A549 (cell line): ENCODE data around the gene HYAL3. TPM values are rescaled to one million over a fixed set of nuclear protein-coding genes. Genes with fewer than 3 reads are reported as not detected.
"Not testable (repeated sequence)": the region's sequence is repeated elsewhere in the genome, so short reads cannot be mapped to it uniquely, and the experiment has no call there.

Experiments used
- ATAC-seq, 2 experiments: fragments of 200-7000 bp in 1 of 2; fragments of >200 bp in 1 of 2; cut with Nextera tagmentation in 1 of 2; cut with Tn5 transposase in 1 of 2; 3 replicates each; pipeline versions ENCODE4 v1.8.0 to v1.9.1; 2018 to 2020; ENCODE audit warnings: mild to moderate bottlenecking in 1 of 2, moderate library complexity in 1 of 2
- CTCF ChIA-PET: fragments of 300-600 bp; sonication (Branson Sonifier 250); formaldehyde crosslinking; extraction: SDS; loops from one replicate; lab custom pipeline; 2021; ENCODE audit warnings: antibody characterized with exemption, inconsistent platforms; lab: Yijun Ruan, JAX
- POLR2A ChIA-PET: fragments of 350-600 bp; formaldehyde crosslinking; extraction: SDS; loops from one replicate; lab custom pipeline; 2021; ENCODE audit warnings: antibody characterized with exemption, inconsistent platforms; lab: Yijun Ruan, JAX
- DNase-seq, 2 experiments: peaks; one replicate each; pipeline versions ENCODE4 v3.0.0 to v3.0.0-alpha.2; 2011 to 2016; ENCODE audit warnings: low read depth in 1 of 2, low spot score in 1 of 2
- FAIRE-seq: peaks from 2 replicates; lab custom pipeline; 2011; peaks lifted over from hg19 to GRCh38; lab: Jason Lieb, UNC
- H3K27ac ChIP-seq, 2 experiments: fragments of >200 bp; sonication (Bioruptor Twin); formaldehyde crosslinking; 3 replicates each; pipeline ENCODE4 v1.5.1; 2016 to 2017
- H3K4me1 ChIP-seq: fragments of >200 bp; sonication (Bioruptor Twin); formaldehyde crosslinking; 3 replicates; pipeline ENCODE4 v1.6.1; 2016
- H3K4me2 ChIP-seq: fragments of >200 bp; sonication (Bioruptor Twin); formaldehyde crosslinking; 3 replicates; pipeline ENCODE4 v1.6.1; 2016
- H3K4me3 ChIP-seq: fragments of >200 bp; sonication (Bioruptor Twin); formaldehyde crosslinking; 3 replicates; pipeline ENCODE4 v1.5.1; 2016
- H3K9me3 ChIP-seq: fragments of >200 bp; sonication (Bioruptor Twin); formaldehyde crosslinking; 3 replicates; pipeline ENCODE4 v1.6.1; 2016
- CBX2 ChIP-seq: fragments of 200-600 bp; sonication (generic); IDR thresholded peaks from 2 replicates; pipeline ENCODE4 v1.6.1; 2016; ENCODE audit warnings: low read depth, mild to moderate bottlenecking, borderline replicate concordance
- CEBPB ChIP-seq, 2 experiments: fragments of >200 bp in 1 of 2; sonication (Bioruptor Twin) in 1 of 2; formaldehyde crosslinking in 1 of 2; IDR thresholded peaks; 2 replicates each; pipeline ENCODE4 v1.6.1; 2012 to 2016
- CHD4 ChIP-seq: fragments of 200-600 bp; sonication (generic); IDR thresholded peaks from 2 replicates; pipeline ENCODE4 v1.6.1; 2016; ENCODE audit warnings: antibody characterized with exemption, mild to moderate bottlenecking, borderline replicate concordance
- EHF ChIP-seq: fragments of 250-450 bp; sonication (Bioruptor Pico); IDR thresholded peaks from 2 replicates; pipeline ENCODE4 v1.5.0; 2020; ENCODE audit warnings: mild to moderate bottlenecking
- EHMT2 ChIP-seq: fragments of 200-600 bp; sonication (generic); IDR thresholded peaks from 2 replicates; pipeline ENCODE4 v1.6.1; 2016; ENCODE audit warnings: antibody characterized with exemption, low read depth, mild to moderate bottlenecking, moderate library complexity
- ESRRA ChIP-seq: fragments of 150-350 bp; IDR thresholded peaks from 2 replicates; pipeline ENCODE4 v1.6.1; 2014; ENCODE audit warnings: mild to moderate bottlenecking, low read length, borderline replicate concordance
- FOSL2 ChIP-seq, 2 experiments: fragments of 450-650 bp in 1 of 2; fragments of >200 bp in 1 of 2; sonication (Bioruptor Twin) in 1 of 2; formaldehyde crosslinking; IDR thresholded peaks; 2 replicates each; pipeline versions ENCODE4 v1.5.0 to v1.6.1; 2016 to 2020; ENCODE audit warnings: mild to moderate bottlenecking in 1 of 2, moderate library complexity in 1 of 2
- FOXS1 ChIP-seq: fragments of 250-450 bp; sonication (Bioruptor Pico); IDR thresholded peaks from 2 replicates; pipeline ENCODE4 v1.5.0; 2020; ENCODE audit warnings: mild to moderate bottlenecking, moderate library complexity
- HDAC2 ChIP-seq: fragments of 200-600 bp; sonication (generic); IDR thresholded peaks from 2 replicates; pipeline ENCODE4 v1.6.1; 2016
- HEYL ChIP-seq: fragments of 250-450 bp; sonication (Bioruptor Pico); IDR thresholded peaks from 2 replicates; pipeline ENCODE4 v1.8.0; 2021; ENCODE audit warnings: mild to moderate bottlenecking, moderate library complexity
- HMGXB4 ChIP-seq: fragments of 250-450 bp; sonication (Bioruptor Pico); IDR thresholded peaks from 2 replicates; pipeline ENCODE4 v1.5.0; 2021; ENCODE audit warnings: mild to moderate bottlenecking, moderate library complexity, borderline replicate concordance
- HOXB5 ChIP-seq: fragments of 250-450 bp; sonication (Bioruptor Pico); IDR thresholded peaks from 2 replicates; pipeline ENCODE4 v1.5.0; 2020; ENCODE audit warnings: mild to moderate bottlenecking, moderate library complexity
- JUNB ChIP-seq: fragments of >200 bp; sonication (Bioruptor Twin); formaldehyde crosslinking; IDR thresholded peaks from 2 replicates; pipeline ENCODE4 v1.6.1; 2016
- KDM1A ChIP-seq: fragments of 200-600 bp; sonication (generic); IDR thresholded peaks from 2 replicates; pipeline ENCODE4 v1.6.1; 2016; ENCODE audit warnings: low read depth, mild to moderate bottlenecking
- KDM5A ChIP-seq: fragments of 200-600 bp; sonication (generic); IDR thresholded peaks from 2 replicates; pipeline ENCODE4 v1.6.1; 2016; ENCODE audit warnings: antibody characterized with exemption, mild to moderate bottlenecking
- MAX ChIP-seq: IDR thresholded peaks from 2 replicates; pipeline ENCODE4 v1.6.1; 2012
- MAZ ChIP-seq: fragments of 150-350 bp; IDR thresholded peaks from 2 replicates; pipeline ENCODE4 v1.6.1; 2014; ENCODE audit warnings: antibody characterized with exemption, low read depth, low read length, borderline replicate concordance
- MYC ChIP-seq: IDR thresholded peaks from 2 replicates; pipeline ENCODE4 v1.6.1; 2012; ENCODE audit warnings: mild to moderate bottlenecking, inconsistent platforms, low read length, improper control_type of control experiment, borderline replicate concordance
- NFE2L2 ChIP-seq: fragments of 150-350 bp; conservative IDR thresholded peaks from 2 replicates; pipeline ENCODE4 v1.6.1; 2014; ENCODE audit warnings: low read length
- NPAS2 ChIP-seq: fragments of 250-450 bp; sonication (Bioruptor Pico); IDR thresholded peaks from 2 replicates; pipeline ENCODE4 v1.8.0; 2022; ENCODE audit warnings: mild to moderate bottlenecking, moderate library complexity, borderline replicate concordance
- RAD21 ChIP-seq, 2 experiments: fragments of >200 bp in 1 of 2; sonication (Bioruptor Twin) in 1 of 2; formaldehyde crosslinking in 1 of 2; IDR thresholded peaks in 1 of 2; conservative IDR thresholded peaks in 1 of 2; 2 replicates in 1 of 2; 3 replicates in 1 of 2; pipeline ENCODE4 v1.6.1; 2012 to 2018; ENCODE audit warnings: inconsistent platforms in 1 of 2
- RCOR1 ChIP-seq: fragments of 150-350 bp; IDR thresholded peaks from 2 replicates; pipeline ENCODE4 v1.6.1; 2014; ENCODE audit warnings: antibody characterized with exemption, low read length, low read depth
- TP53 ChIP-seq: fragments of 250-450 bp; sonication (Bioruptor Pico); IDR thresholded peaks from 2 replicates; pipeline ENCODE4 v1.5.0; 2021; ENCODE audit warnings: mild to moderate bottlenecking, moderate library complexity
- ZNF302 ChIP-seq: fragments of 250-450 bp; sonication (Bioruptor Pico); IDR thresholded peaks from 2 replicates; pipeline ENCODE4 v1.9.0; 2021; ENCODE audit warnings: inconsistent platforms, mild to moderate bottlenecking, moderate library complexity
- ZSCAN20 ChIP-seq: fragments of 250-450 bp; sonication (Bioruptor Pico); IDR thresholded peaks from 2 replicates; pipeline ENCODE4 v1.8.0; 2022; ENCODE audit warnings: mild to moderate bottlenecking, moderate library complexity
- WGBS: methylation state at CpG from one replicate; pipeline ENCODE4 v1.1.6; 2017; ENCODE audit errors: missing lambda C conversion rate; 5-methylcytosine and 5-hydroxymethylcytosine counted together
- polyA plus RNA-seq, 4 experiments: library from polyadenylated mRNA; depleted of rRNA in 3 of 4; stranded (reverse); fragments of >200 nt; fragmentation: RNase III in 1 of 4; extraction: RNeasy Plus Mini Kit Qiagen cat#74134 plus additional on column Dnase treatment in 1 of 4; gene quantifications; 2 replicates in 3 of 4; 3 replicates in 1 of 4; pipeline ENCODE4 v1.2.3, GENCODE V29; 2011 to 2017
- TF ChIP-seq, protein P1 (sequence below): fragments of >200 bp; sonication (Bioruptor Twin); formaldehyde crosslinking; IDR thresholded peaks from 3 replicates; pipeline ENCODE4 v1.6.1; 2016
- TF ChIP-seq, protein P2 (sequence below): fragments of 250-450 bp; sonication (Bioruptor Pico); IDR thresholded peaks from 2 replicates; pipeline ENCODE4 v1.5.0; 2020; ENCODE audit warnings: low read depth, mild to moderate bottlenecking, moderate library complexity
- TF ChIP-seq, protein P3 (sequence below): fragments of >200 bp; sonication (Bioruptor Twin); formaldehyde crosslinking; IDR thresholded peaks from 2 replicates; pipeline ENCODE4 v1.6.1; 2016

Gene HYAL3
- polyA plus RNA-seq, 2 of the 4 experiments (the other 2 are of a cell fraction), result 3.0 to 5.0 TPM

DNA sequence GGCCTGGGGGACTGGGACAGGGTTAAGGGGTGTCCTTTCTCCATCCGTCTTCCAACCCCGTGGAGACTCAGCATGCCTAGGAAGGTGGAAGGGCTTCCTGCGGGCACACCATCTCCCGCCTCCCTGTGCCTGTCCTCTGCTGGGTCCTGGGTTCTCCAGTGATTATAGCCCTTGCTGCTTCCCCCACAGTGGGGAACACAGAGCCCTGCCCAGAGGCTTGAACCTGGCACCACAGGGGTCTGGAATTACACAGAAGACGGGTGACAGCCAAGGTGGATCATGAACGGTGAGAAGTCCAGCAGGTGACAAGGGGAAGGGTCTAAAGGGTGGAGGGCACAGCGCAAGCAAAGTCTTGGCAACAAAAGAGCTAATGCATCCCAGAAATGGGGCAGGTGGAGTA lies 36.4 kb downstream of the HYAL3 start:
- H3K4me2 ChIP-seq, result no peak overlapping the region
- H3K9me3 ChIP-seq, result no peaks in the 10 kb centered on the region
- ChIA-PET CTCF (interaction anchor here (1.1 to 8.1 kb wide), 5 partner anchors 11 to 69 kb away, joined by 4 to 67 read pairs (median 7); no protein-coding TSS in a partner anchor), POLR2A (interaction anchor here (0.6 to 1.5 kb wide), 2 partner anchors 9 to 37 kb away, joined by 3 to 4 read pairs; partner anchors contain the start of genes HYAL3 and NAA80)
- 97% methylated on average over 7 of the region's 7 CpGs for WGBS
- peak overlapping the region in 1 of 2 experiments; percentile 30; a peak in 1 of 6 replicates for H3K27ac ChIP-seq
- H3K4me1 ChIP-seq, result peaks cover 56% of the 10 kb centered on the region
- H3K4me3 ChIP-seq, result no peak overlapping the region
- DNase-seq (no peak), ATAC-seq (no peak), FAIRE-seq (no peak)
- TF ChIP-seq CBX2, result no peak
- no peak for TF ChIP-seq HOXB5
- TF ChIP-seq ZNF302 (CRISPR knock-in tag), result no peak
- TF ChIP-seq MAX, result no peak
- TF ChIP-seq EHF (CRISPR knock-in tag), result no peak
- TF ChIP-seq CEBPB (IDR thresholded peaks at IDR 0.05), result no peak
- no peak for TF ChIP-seq HDAC2
- no peak for TF ChIP-seq TP53 (CRISPR knock-in tag)
- TF ChIP-seq MAZ, result no peak
- no peak for TF ChIP-seq JUNB
- no peak for TF ChIP-seq HEYL (CRISPR knock-in tag)
- TF ChIP-seq EHMT2, result no peak
- TF ChIP-seq FOXS1 (CRISPR knock-in tag), result no peak
- TF ChIP-seq, protein P1, sequence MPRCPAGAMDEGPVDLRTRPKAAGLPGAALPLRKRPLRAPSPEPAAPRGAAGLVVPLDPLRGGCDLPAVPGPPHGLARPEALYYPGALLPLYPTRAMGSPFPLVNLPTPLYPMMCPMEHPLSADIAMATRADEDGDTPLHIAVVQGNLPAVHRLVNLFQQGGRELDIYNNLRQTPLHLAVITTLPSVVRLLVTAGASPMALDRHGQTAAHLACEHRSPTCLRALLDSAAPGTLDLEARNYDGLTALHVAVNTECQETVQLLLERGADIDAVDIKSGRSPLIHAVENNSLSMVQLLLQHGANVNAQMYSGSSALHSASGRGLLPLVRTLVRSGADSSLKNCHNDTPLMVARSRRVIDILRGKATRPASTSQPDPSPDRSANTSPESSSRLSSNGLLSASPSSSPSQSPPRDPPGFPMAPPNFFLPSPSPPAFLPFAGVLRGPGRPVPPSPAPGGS, result no peak
- no peak for TF ChIP-seq HMGXB4

DNA sequence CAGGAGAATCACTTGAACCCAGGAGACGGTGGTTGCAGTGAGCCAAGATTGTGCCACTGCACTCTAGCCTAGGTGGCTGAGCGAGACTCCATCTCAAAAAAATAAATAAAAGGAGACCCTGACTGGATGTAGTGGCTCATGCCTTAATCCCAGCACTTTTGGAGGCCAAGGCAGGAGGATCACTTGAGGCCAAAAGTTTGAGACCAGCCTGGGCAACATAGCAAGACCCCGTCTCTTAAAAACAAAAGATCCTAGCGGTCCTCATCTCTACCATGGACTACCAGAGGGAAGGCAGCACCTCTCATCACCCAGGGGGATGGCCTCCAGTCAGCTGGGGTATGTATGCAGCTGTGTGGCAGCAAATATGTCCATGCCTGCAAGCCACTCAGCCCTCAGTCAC lies 37.0 kb downstream of the HYAL3 start:
- Histone ChIP-seq H3K27ac (peak overlapping the region in 1 of 2 experiments; percentile 30; a peak in 1 of 6 replicates), H3K4me1 (peaks cover 50% of the 10 kb centered on the region)
- FAIRE-seq, ATAC-seq, POLR2A ChIA-PET, H3K4me2 ChIP-seq, H3K9me3 ChIP-seq, H3K4me3 ChIP-seq, DNase-seq: not testable (repeated sequence)
- WGBS, result 93% methylated on average over 4 of the region's 4 CpGs
- CTCF ChIA-PET, result interaction anchor here (1.7 to 8.1 kb wide), 4 partner anchors 11 to 35 kb away, joined by 4 to 67 read pairs (median 32); no protein-coding TSS in a partner anchor

DNA sequence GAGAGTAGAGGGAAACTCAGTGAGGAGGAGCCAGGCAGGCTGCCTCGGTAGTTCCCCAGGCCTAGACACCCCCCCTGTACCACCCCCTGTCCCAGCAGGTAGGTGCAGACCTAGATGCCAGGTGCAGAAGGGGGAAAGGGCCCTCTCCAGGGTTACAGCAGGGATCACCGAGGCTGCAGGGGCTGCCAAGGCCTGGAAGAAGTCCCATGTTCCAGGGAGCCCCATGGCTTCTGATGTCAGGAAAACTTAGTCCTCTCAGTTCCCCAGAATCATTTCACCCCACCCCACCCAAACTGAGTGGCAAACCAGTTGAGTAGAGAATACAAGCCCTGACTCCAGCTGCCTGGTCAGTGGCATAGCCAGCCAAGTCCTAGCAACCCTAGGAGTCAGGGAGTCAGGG lies 37.7 kb downstream of the HYAL3 start:
- WGBS, result no CpG with 5 or more reads among the region's 2 CpGs
- CTCF ChIA-PET, result interaction anchor here (1.0 to 8.1 kb wide), 6 partner anchors 13 to 144 kb away, joined by 3 to 67 read pairs (median 40); partner anchors contain the start of gene GNAT1
- no peak for ATAC-seq
- H3K4me2 ChIP-seq, result peak overlapping the region; percentile 95
- no peak overlapping the region for H3K4me3 ChIP-seq
- POLR2A ChIA-PET, result interaction anchor here (0.6 to 1.8 kb wide), 3 partner anchors 9 to 66 kb away, joined by 3 to 6 read pairs (median 4); partner anchors contain the start of genes HYAL3, NAA80 and TUSC2
- peaks cover 45% of the 10 kb centered on the region for H3K4me1 ChIP-seq
- DNase-seq, result no peak
- H3K9me3 ChIP-seq, result no peaks in the 10 kb centered on the region
- H3K27ac ChIP-seq, result peak overlapping the region; percentile 94 to 99; a peak in 4 of 6 replicates
- FAIRE-seq, result no peak
- TF ChIP-seq, protein P2, sequence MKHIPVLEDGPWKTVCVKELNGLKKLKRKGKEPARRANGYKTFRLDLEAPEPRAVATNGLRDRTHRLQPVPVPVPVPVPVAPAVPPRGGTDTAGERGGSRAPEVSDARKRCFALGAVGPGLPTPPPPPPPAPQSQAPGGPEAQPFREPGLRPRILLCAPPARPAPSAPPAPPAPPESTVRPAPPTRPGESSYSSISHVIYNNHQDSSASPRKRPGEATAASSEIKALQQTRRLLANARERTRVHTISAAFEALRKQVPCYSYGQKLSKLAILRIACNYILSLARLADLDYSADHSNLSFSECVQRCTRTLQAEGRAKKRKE (CRISPR knock-in tag), result no peak
- TF ChIP-seq ZNF302 (CRISPR knock-in tag) (no peak), KDM1A (no peak), HOXB5 (no peak), RAD21 (conservative IDR thresholded peaks at IDR 0.05 in 1 of 2, IDR thresholded peaks at IDR 0.05 in 1 of 2) (no peak), NPAS2 (no peak), ZSCAN20 (CRISPR knock-in tag) (no peak), HEYL (CRISPR knock-in tag) (no peak), NFE2L2 (no peak), ESRRA (no peak), RCOR1 (no peak), CBX2 (no peak), KDM5A (no peak), CHD4 (no peak), FOSL2 (IDR thresholded peaks at IDR 0.05) (no peak), FOSL2 (CRISPR knock-in tag; IDR thresholded peaks at IDR 0.05) (no peak), MYC (no peak)
- TF ChIP-seq, protein P3, sequence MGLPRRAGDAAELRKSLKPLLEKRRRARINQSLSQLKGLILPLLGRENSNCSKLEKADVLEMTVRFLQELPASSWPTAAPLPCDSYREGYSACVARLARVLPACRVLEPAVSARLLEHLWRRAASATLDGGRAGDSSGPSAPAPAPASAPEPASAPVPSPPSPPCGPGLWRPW, result no peak
